Breast epithelium (tissue), 4 donors: ENCODE measurements around the gene CARD14. TPM values are rescaled to one million over a fixed set of nuclear protein-coding genes. Genes with fewer than 3 reads are reported as not detected.
"Not testable (repeated sequence)": the region's sequence is repeated elsewhere in the genome, so short reads cannot be mapped to it uniquely, and the experiment has no call there.

Experiments used
- DNase-seq, 2 donors: peaks; one replicate each; pipeline ENCODE4 v3.0.0-alpha.2; 2019; ENCODE audit warnings: low spot score in 2 of 2
- H3K27ac ChIP-seq, 2 donors: fragments of 200-600 bp; sonication (generic) in 1 of 2; one replicate each; pipeline ENCODE4 v1.5.1; 2016 to 2019; ENCODE audit warnings: mild to moderate bottlenecking in 1 of 2
- H3K27me3 ChIP-seq, 2 donors: fragments of 200-600 bp; sonication (generic) in 1 of 2; one replicate each; pipeline versions ENCODE4 v1.5.1 to v1.6.0; 2017 to 2019; ENCODE audit warnings: control low read depth in 1 of 2, mild to moderate bottlenecking in 1 of 2
- H3K36me3 ChIP-seq: fragments of 200-600 bp; one replicate; pipeline ENCODE4 v1.5.1; 2019
- H3K4me1 ChIP-seq, 2 donors: fragments of 200-600 bp; sonication (generic); one replicate each; pipeline ENCODE4 v1.5.1; 2016 to 2019; ENCODE audit warnings: control low read depth in 1 of 2
- H3K4me3 ChIP-seq, 3 donors: fragments of 200-600 bp; sonication (generic); 1 replicate in 2 of 3; 2 replicates in 1 of 3; pipeline ENCODE4 v1.5.1; 2016 to 2019; ENCODE audit warnings: mild to moderate bottlenecking in 3 of 3, moderate library complexity in 2 of 3
- H3K9me3 ChIP-seq, 2 donors: fragments of 200-600 bp; sonication (generic) in 1 of 2; one replicate each; pipeline ENCODE4 v1.5.1; 2016 to 2019; ENCODE audit warnings: control low read depth in 1 of 2
- POLR2A ChIP-seq: fragments of 450-650 bp; IDR thresholded peaks from one replicate; pipeline ENCODE4 v1.6.1; 2016; ENCODE audit warnings: antibody characterized with exemption, mild to moderate bottlenecking, moderate library complexity
- POLR2AphosphoS5 ChIP-seq, 3 donors: sonication (generic); formaldehyde crosslinking; IDR thresholded peaks; one replicate each; pipeline ENCODE4 v1.6.1; 2017; ENCODE audit warnings: antibody characterized with exemption in 3 of 3
- intact Hi-C: fragments of 100-400 bp; cut with DNase I; formaldehyde crosslinking; loops from one replicate; pipeline ENCODE4 v1.15.1; 2023; ENCODE audit warnings: low total_unique reads
- total RNA-seq, 3 donors: library from RNA; depleted of rRNA; stranded (reverse); fragments of >200 nt; gene quantifications; one replicate each; pipeline ENCODE4 v1.1.0, GENCODE V29; 2016
- TF ChIP-seq, protein P1 (sequence below), 3 donors: fragments of 450-650 bp; IDR thresholded peaks; one replicate each; pipeline ENCODE4 v1.5.1; 2016 to 2017; ENCODE audit warnings: antibody characterized with exemption in 3 of 3, mild to moderate bottlenecking in 3 of 3, moderate library complexity in 3 of 3

The CARD14 gene
- total RNA-seq, 3 donors from 2014 or later = 0.32 to 13.8 (median 9.4) TPM

DNA sequence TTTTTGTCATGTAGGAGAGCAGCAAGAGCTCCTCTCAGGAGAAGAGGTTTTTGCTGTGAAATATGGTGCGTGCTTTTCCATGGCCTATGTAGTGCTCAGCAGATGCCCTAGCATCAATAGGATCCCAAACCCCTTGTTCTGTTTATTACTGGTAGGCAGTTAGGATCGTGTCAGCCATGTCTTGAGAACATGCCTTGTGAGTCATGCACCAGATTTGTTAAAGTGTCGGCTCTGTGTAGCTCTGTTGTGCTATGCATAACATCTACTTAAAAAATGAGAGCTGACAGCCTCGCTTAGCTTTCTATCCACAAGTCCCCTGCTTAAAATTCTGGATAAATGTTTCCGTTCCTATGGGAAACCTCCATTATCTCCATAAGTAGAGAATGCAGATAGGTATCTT, 18.5 kb upstream of the CARD14 start:
- Histone ChIP-seq H3K4me3 (no peak overlapping the region), H3K36me3 (no peaks in the 10 kb centered on the region), H3K4me1 (no peaks in the 10 kb centered on the region), H3K27me3 (no peaks in the 10 kb centered on the region), H3K9me3 (peaks cover 0 to 5% of the 10 kb centered on the region in 2 donors), H3K27ac (peak overlapping the region in 1 of 2 donors; percentile 74)
- no peak for DNase-seq
- intact Hi-C loops = no loop called here
- no peak for TF ChIP-seq POLR2AphosphoS5 (IDR thresholded peaks at IDR 0.05)
- TF ChIP-seq POLR2A = no peak
- TF ChIP-seq, protein P1, sequence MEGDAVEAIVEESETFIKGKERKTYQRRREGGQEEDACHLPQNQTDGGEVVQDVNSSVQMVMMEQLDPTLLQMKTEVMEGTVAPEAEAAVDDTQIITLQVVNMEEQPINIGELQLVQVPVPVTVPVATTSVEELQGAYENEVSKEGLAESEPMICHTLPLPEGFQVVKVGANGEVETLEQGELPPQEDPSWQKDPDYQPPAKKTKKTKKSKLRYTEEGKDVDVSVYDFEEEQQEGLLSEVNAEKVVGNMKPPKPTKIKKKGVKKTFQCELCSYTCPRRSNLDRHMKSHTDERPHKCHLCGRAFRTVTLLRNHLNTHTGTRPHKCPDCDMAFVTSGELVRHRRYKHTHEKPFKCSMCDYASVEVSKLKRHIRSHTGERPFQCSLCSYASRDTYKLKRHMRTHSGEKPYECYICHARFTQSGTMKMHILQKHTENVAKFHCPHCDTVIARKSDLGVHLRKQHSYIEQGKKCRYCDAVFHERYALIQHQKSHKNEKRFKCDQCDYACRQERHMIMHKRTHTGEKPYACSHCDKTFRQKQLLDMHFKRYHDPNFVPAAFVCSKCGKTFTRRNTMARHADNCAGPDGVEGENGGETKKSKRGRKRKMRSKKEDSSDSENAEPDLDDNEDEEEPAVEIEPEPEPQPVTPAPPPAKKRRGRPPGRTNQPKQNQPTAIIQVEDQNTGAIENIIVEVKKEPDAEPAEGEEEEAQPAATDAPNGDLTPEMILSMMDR (IDR thresholded peaks at IDR 0.05) = no peak

DNA sequence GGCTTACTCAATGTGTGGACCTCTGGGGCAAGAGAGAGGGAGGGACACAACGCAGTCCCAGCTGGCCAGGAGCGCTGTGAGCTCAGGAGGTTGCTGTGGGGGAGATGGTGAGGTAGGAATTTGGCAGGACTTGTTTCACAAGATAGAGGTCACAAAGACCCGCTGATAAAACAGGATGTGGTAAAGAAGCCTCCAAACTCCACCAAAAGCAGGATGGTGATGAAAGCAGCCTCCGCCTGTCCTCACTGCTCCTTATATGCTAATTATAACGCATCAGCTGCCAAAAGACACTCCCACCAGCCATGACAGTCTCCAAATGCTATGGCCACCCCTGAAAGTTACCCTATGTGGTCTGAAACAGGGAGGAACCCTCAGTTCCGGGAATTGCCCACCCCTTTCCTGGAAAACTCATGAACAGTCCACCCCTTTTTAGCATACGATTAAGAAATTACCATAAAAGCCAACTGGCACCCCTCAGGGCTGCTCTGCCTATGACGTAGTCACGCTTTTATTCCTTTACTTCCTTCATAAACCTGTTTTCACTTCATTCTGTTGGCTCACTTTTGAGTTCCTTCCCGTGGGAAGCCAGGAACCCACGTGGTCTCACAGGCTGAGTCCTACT, 17.6 kb upstream of the CARD14 start:
- peaks cover 3 to 5% of the 10 kb centered on the region in 2 donors for H3K9me3 ChIP-seq
- no peaks in the 10 kb centered on the region for H3K4me1 ChIP-seq
- H3K27ac ChIP-seq = peak overlapping the region; percentile 6 to 74

DNA sequence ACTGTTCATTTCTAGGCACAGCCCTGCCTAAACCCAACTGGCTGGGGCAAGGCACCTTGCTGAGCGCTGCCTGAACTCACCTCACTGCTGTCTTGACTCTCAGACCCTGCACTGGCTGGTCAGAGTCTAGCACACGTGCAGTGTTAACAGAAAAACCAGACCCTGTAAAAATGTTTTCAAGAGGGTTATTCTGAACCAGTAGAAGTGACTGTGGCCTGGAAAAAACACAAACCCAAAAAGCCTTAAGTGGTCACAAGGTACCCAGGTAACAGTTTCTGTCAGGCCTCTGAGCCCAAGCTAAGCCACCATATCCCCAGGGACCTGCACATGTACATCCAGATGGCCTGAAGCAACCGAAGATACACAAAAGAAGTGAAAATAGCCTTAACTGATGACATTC, 16.8 kb upstream of the CARD14 start:
- Histone ChIP-seq H3K4me3 (no peak overlapping the region), H3K27me3 (no peaks in the 10 kb centered on the region), H3K9me3 (peaks cover 3 to 5% of the 10 kb centered on the region in 2 donors), H3K4me1 (no peaks in the 10 kb centered on the region), H3K36me3 (no peaks in the 10 kb centered on the region), H3K27ac (peak overlapping the region in 1 of 2 donors; percentile 74)
- no peak for DNase-seq
- intact Hi-C loops = no loop called here
- TF ChIP-seq POLR2AphosphoS5 (IDR thresholded peaks at IDR 0.05) (no peak), POLR2A (no peak)
- TF ChIP-seq, protein P1 (IDR thresholded peaks at IDR 0.05) = no peak

More for the DNA sequence above, 17.6 kb upstream of the CARD14 start:
- H3K27me3 ChIP-seq = no peaks in the 10 kb centered on the region
- peak overlapping the region in 1 of 3 donors; percentile 1 for H3K4me3 ChIP-seq
- intact Hi-C loops = no loop called here
- no peaks in the 10 kb centered on the region for H3K36me3 ChIP-seq
- TF ChIP-seq POLR2AphosphoS5 (IDR thresholded peaks at IDR 0.05) = no peak
- TF ChIP-seq POLR2A = no peak
- TF ChIP-seq, protein P1 (IDR thresholded peaks at IDR 0.05) = no peak
- no peak for DNase-seq

DNA sequence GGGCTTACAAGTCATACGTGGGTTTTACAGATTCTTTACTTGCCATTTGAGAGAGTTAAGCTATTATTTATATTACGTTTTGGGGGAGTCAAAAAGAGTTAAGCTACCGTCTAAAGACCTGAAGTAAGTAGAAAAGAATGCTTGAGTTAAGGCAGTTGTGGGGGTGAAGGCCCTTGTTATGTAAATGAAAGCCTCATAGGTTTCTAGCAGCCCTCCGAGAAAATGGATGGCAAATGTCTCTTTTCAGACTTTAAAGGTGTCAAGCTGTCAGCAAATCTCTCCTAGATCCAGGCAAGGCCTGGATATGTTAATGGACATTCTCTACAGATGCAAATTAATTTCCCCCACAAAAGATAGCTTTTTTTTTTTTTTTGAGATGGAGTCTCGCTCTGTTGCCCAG, 15.7 kb upstream of the CARD14 start:
- Histone ChIP-seq H3K9me3 (peaks cover 3 to 5% of the 10 kb centered on the region in 2 donors), H3K36me3 (no peaks in the 10 kb centered on the region)
- intact Hi-C loops = no loop called here

DNA sequence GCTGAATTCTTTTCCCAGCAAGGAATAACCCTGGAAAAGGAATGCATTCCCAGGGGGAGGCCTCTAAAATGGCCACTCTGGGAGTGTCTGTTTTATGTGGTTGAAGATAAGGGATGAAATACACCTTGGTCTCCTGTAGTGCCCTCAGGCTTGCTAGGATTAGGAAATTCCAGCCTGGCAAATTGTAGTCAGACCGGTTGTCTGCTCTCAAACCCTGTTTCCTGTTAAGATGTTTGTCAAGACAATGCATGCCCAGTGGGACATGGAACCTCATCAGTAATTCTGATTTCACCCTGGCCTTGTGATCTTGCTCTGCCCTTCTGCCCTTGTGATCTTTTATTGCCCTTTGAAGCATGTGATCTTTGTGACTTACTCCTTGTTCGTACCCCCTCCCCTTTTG, 14.2 kb upstream of the CARD14 start:
- H3K36me3 ChIP-seq, intact Hi-C loops, H3K27me3 ChIP-seq, H3K27ac ChIP-seq, DNase-seq, H3K9me3 ChIP-seq, H3K4me3 ChIP-seq, H3K4me1 ChIP-seq: not testable (repeated sequence)

More for the DNA sequence above, 15.7 kb upstream of the CARD14 start:
- H3K27ac ChIP-seq = no peak overlapping the region
- DNase-seq = no peak
- H3K27me3 ChIP-seq = no peaks in the 10 kb centered on the region
- H3K4me1 ChIP-seq = no peaks in the 10 kb centered on the region
- H3K4me3 ChIP-seq = no peak overlapping the region
- TF ChIP-seq POLR2AphosphoS5 (IDR thresholded peaks at IDR 0.05) (no peak), POLR2A (no peak)
- TF ChIP-seq, protein P1 (IDR thresholded peaks at IDR 0.05) = no peak
